HEK293T (cell line): Measurements from ENCODE around the gene LMLN.
"Not testable (repeated sequence)": the region's sequence is repeated elsewhere in the genome, so short reads cannot be mapped to it uniquely, and the experiment has no call there.

Experiments
- CTCF ChIA-PET: fragments of 350-600 bp; formaldehyde crosslinking; extraction: SDS; loops from one replicate; lab custom pipeline; 2021; ENCODE audit warnings: antibody characterized with exemption, inconsistent platforms; lab: Yijun Ruan, JAX
- POLR2A ChIA-PET: fragments of 350-600 bp; formaldehyde crosslinking; extraction: SDS; loops from one replicate; lab custom pipeline; 2020; ENCODE audit warnings: antibody characterized with exemption, inconsistent platforms; lab: Yijun Ruan, JAX
- DNase-seq: peaks from one replicate; pipeline ENCODE4 v3.0.0; 2012; ENCODE audit warnings: mixed read lengths; ENCODE audit errors: extremely low spot score
- BHLHE40 ChIP-seq: fragments of 450-650 bp; IDR thresholded peaks from 2 replicates; pipeline ENCODE4 v1.6.1; 2016; ENCODE audit warnings: mild to moderate bottlenecking, moderate library complexity, borderline replicate concordance
- CTBP1 ChIP-seq: fragments of 450-650 bp; IDR thresholded peaks from 2 replicates; pipeline ENCODE4 v1.6.1; 2016; ENCODE audit warnings: borderline replicate concordance
- ELF4 ChIP-seq: fragments of 450-650 bp; IDR thresholded peaks from 2 replicates; pipeline ENCODE4 v1.6.1; 2017; ENCODE audit warnings: antibody characterized with exemption
- FOXA1 ChIP-seq: fragments of 450-650 bp; IDR thresholded peaks from 2 replicates; pipeline ENCODE4 v1.6.1; 2016; ENCODE audit warnings: mild to moderate bottlenecking
- FOXK2 ChIP-seq: fragments of 450-650 bp; IDR thresholded peaks from 2 replicates; pipeline ENCODE4 v1.6.1; 2016; ENCODE audit warnings: mild to moderate bottlenecking
- FOXM1 ChIP-seq: fragments of 450-650 bp; IDR thresholded peaks from 2 replicates; pipeline ENCODE4 v1.6.1; 2017; ENCODE audit warnings: mild to moderate bottlenecking, borderline replicate concordance
- HDGF ChIP-seq: fragments of 450-650 bp; IDR thresholded peaks from 2 replicates; pipeline ENCODE4 v1.6.1; 2017; ENCODE audit warnings: antibody characterized with exemption, borderline replicate concordance
- L3MBTL2 ChIP-seq: fragments of 450-650 bp; conservative IDR thresholded peaks from 2 replicates; pipeline ENCODE4 v1.6.1; 2016; ENCODE audit warnings: mild to moderate bottlenecking
- LEF1 ChIP-seq: fragments of 450-650 bp; IDR thresholded peaks from 2 replicates; pipeline ENCODE4 v1.6.1; 2017; ENCODE audit warnings: mild to moderate bottlenecking, borderline replicate concordance
- NFRKB ChIP-seq: fragments of 450-650 bp; IDR thresholded peaks from 2 replicates; pipeline ENCODE4 v1.6.1; 2016; ENCODE audit warnings: mild to moderate bottlenecking, moderate library complexity
- SP1 ChIP-seq: fragments of 450-650 bp; IDR thresholded peaks from 2 replicates; pipeline ENCODE4 v1.6.1; 2017
- SUZ12 ChIP-seq: fragments of 450-650 bp; IDR thresholded peaks from 2 replicates; pipeline ENCODE4 v1.6.1; 2016; ENCODE audit warnings: mild to moderate bottlenecking
- TARDBP ChIP-seq: fragments of 450-650 bp; IDR thresholded peaks from 2 replicates; pipeline ENCODE4 v1.6.1; 2016
- ZNF384 ChIP-seq: fragments of 450-650 bp; IDR thresholded peaks from 2 replicates; pipeline ENCODE4 v1.6.1; 2016
- TF ChIP-seq, protein P1 (sequence below): fragments of 450-650 bp; IDR thresholded peaks from 2 replicates; pipeline ENCODE4 v1.6.1; 2016

The LMLN gene

DNA sequence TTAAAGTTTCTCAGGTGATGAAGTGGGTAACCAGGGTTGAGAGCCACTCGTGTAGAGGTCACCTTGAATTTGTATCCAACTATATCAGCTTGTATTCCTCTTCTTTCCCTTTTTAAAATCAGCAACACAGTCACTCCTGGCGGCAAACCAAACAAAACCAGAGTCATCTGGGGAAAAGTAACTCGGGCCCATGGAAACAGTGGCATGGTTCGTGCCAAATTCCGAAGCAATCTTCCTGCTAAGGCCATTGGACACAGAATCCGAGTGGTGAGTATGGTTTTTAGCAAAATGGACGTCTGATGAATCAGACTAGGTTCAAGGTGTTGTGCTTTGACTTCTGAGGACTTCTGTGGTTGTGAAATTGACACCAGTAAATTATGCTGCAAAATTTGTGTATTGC lies 6.1 kb upstream of the LMLN start:
- no peak for DNase-seq
- ChIA-PET CTCF (no interaction called here), POLR2A (no interaction called here)

DNA sequence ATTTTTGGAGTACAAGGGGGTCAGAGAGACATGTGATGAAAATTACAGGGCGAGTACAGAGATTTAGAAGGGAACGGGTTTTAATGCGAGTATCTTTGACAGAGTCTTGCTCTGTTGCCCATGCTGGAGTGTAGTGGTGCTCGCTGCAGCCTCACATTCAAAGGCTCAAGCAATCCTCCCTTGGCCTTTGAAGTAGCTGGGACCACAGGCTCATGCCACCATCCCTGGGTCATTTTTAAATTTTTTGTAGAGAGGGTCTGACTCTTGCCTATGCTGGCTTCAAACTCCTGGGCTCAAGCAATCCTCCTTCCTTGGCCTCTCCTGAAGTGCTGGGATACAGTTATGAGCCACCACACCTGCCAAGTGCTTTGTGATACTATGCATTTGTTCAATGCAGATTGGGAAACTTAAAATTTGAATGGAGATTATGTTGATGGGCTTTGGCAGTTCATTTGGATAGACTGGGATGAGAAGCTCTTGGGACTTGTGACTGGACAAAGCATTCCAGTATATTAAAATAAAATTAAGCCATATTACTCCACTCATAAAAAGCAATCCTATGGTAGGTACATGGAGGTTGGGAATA lies 4.0 kb upstream of the LMLN start:
- ChIA-PET CTCF (no interaction called here), POLR2A (no interaction called here)
- DNase-seq, result no peak
- TF ChIP-seq CTBP1, result no peak
- no peak for TF ChIP-seq ELF4
- TF ChIP-seq HDGF, result no peak
- TF ChIP-seq, protein P1, sequence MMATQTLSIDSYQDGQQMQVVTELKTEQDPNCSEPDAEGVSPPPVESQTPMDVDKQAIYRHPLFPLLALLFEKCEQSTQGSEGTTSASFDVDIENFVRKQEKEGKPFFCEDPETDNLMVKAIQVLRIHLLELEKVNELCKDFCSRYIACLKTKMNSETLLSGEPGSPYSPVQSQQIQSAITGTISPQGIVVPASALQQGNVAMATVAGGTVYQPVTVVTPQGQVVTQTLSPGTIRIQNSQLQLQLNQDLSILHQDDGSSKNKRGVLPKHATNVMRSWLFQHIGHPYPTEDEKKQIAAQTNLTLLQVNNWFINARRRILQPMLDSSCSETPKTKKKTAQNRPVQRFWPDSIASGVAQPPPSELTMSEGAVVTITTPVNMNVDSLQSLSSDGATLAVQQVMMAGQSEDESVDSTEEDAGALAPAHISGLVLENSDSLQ, result no peak
- no peak for TF ChIP-seq L3MBTL2

More for the DNA sequence above, 6.1 kb upstream of the LMLN start:
- TF ChIP-seq NFRKB, result no peak
- TF ChIP-seq ZNF384, result no peak
- TF ChIP-seq BHLHE40, result no peak
- no peak for TF ChIP-seq TARDBP
- no peak for TF ChIP-seq SP1
- TF ChIP-seq HDGF, result no peak
- no peak for TF ChIP-seq LEF1
- TF ChIP-seq SUZ12, result no peak
- TF ChIP-seq FOXA1, result no peak

DNA sequence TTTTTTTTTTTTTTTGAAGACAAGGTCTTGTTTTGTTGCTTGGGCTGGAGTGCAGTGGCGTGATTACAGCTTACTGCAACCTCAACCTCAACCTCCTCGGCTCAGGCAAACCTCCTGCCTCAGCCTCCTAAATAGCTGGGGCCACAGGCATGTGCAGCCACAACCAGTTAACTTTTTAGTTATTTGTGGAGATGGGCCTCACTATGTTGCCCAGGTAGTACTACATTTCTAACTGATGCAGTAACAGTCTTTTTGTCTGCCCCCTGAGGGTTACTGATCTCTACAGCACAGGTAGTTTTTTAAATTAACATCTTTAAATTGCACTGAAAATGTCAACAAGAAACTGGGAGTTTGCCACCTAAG lies 3.4 kb upstream of the LMLN start:
- no peak for DNase-seq
- TF ChIP-seq, protein P1, result no peak
- TF ChIP-seq NFRKB, result no peak
- POLR2A ChIA-PET, result no interaction called here
- CTCF ChIA-PET, result no interaction called here

DNA sequence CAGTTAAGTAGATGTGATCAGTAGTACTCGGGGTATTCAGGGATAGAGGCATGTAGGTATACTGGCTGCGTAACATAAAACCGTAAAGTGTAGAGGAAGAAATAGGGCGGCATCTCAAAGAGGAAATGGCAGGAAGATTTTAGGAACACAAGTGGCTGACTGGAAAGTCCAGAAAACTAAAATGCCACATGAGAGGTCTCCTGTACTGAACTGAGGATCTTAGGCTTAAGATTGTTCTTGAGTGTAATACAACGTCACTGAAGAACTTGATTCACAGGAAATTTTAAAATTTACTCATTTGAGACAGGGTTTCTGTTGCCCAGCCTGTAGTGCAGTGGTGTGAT lies 2.3 kb upstream of the LMLN start:
- ChIA-PET POLR2A (no interaction called here), CTCF (no interaction called here)
- no peak for DNase-seq
- TF ChIP-seq FOXM1 (no peak), ELF4 (no peak), SUZ12 (no peak), LEF1 (no peak)
- TF ChIP-seq, protein P1, result no peak

DNA sequence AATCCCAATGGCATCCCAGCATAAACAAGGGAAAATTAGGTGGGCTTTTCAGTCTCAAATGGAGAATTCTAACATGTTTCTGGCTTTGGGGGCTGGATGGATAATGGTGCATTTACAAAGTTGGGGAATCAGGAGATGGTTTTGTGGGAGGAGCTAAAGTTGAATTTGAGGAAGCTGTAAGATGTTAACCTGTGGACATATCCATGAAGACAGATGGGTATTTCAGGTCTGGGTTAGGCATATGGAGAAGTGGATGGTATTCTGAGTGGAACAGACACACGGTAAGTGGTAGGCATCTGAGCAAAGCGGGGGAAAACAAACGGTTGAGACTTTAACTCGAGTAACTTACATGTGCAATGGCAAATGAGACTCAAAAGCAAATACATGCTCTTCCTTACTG lies 1.7 kb upstream of the LMLN start:
- ChIA-PET POLR2A (no interaction called here), CTCF (no interaction called here)
- TF ChIP-seq BHLHE40, result no peak
- no peak for TF ChIP-seq SP1
- no peak for TF ChIP-seq HDGF
- no peak for TF ChIP-seq FOXM1
- no peak for DNase-seq

DNA sequence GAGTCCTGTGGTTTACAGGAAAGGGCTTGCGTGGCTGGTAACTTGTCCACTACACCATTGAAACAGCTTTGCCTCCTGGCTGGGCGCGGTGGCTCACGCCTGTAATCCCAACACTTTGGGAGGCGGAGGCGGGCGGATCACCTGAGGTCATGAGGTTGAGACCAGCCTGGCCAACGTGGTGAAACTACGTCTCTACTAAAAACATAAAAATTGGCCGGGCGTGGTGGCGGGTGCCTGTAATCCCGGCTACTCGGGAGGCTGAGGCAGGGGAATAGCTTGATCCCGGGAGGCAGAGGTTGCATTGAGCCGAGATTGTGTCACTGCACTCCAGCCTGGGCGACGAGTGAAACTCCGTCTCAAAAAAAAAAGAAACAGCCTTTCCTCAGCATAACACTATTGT lies 1.2 kb upstream of the LMLN start:
- POLR2A ChIA-PET, result interaction anchor here (1.3 kb wide), 1 partner anchor 9 kb away, joined by 3 read pairs; no protein-coding TSS in a partner anchor
- CTCF ChIA-PET, DNase-seq: not testable (repeated sequence)

DNA sequence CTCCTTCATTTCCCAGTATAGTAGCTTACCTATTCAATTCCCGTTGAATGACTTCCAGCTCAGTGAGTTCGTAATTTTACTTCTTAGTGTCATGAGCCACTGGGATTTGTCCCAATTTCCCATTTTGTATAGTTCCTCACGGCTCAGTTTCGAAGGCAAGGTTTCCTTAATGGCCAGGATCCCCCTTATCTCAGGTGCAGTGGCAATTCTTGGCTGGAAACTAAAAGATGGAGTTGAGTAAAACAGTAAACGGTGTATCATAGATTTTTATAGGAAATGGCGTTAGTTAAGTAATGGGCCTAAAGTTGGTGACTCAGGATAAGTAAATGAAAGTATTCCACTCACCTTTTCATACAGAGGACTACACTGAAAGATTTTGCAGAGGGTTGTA lies 522 bp upstream of the LMLN start:
- no peak for TF ChIP-seq ELF4
- no peak for TF ChIP-seq L3MBTL2
- TF ChIP-seq FOXA1, result no peak
- no peak for TF ChIP-seq NFRKB
- no peak for TF ChIP-seq ZNF384
- no peak for TF ChIP-seq HDGF
- no peak for TF ChIP-seq CTBP1
- no peak for TF ChIP-seq FOXM1
- TF ChIP-seq LEF1, result no peak
- TF ChIP-seq SP1, result no peak
- TF ChIP-seq TARDBP, result no peak
- TF ChIP-seq FOXK2, result no peak
- TF ChIP-seq SUZ12, result no peak
- no peak for DNase-seq
- ChIA-PET POLR2A (interaction anchor here (1.3 kb wide), 1 partner anchor 10 kb away, joined by 3 read pairs; no protein-coding TSS in a partner anchor), CTCF (no interaction called here)
